Measurements from ENCODE around the gene MSLN.

DNA sequence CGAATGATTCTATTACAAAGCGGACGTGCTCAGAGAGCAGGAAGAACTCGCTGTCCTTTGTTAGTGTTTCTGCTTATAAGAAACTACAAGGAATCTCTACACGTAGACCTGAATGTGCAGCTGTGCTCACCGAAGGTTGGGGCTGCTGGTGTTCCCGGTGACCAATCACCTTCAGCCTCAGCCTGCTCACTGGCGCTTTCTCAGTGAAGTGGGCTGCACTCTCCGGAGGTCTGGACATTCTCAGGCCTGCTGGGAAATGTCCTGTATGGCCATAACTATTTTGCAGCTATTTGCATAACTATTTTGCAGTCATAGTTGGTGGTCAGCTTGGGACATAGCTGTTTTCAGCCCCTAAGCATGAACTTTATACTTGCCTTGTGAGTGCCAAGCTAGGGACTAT lies 10.0 kb upstream of the MSLN start:
- TF ChIP-seq, protein P1, sequence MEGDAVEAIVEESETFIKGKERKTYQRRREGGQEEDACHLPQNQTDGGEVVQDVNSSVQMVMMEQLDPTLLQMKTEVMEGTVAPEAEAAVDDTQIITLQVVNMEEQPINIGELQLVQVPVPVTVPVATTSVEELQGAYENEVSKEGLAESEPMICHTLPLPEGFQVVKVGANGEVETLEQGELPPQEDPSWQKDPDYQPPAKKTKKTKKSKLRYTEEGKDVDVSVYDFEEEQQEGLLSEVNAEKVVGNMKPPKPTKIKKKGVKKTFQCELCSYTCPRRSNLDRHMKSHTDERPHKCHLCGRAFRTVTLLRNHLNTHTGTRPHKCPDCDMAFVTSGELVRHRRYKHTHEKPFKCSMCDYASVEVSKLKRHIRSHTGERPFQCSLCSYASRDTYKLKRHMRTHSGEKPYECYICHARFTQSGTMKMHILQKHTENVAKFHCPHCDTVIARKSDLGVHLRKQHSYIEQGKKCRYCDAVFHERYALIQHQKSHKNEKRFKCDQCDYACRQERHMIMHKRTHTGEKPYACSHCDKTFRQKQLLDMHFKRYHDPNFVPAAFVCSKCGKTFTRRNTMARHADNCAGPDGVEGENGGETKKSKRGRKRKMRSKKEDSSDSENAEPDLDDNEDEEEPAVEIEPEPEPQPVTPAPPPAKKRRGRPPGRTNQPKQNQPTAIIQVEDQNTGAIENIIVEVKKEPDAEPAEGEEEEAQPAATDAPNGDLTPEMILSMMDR (IDR thresholded peaks at IDR 0.05) = no peak
- no peak for TF ChIP-seq POLR2A (IDR thresholded peaks at IDR 0.05)
